Tibial nerve (tissue), 4 donors: ENCODE measurements around the gene OCEL1. TPM values are rescaled to one million over a fixed set of nuclear protein-coding genes. Genes with fewer than 3 reads are reported as not detected.

Experiments
- DNase-seq, 2 donors: peaks; one replicate each; pipeline ENCODE4 v3.0.0-alpha.2; 2019; ENCODE audit warnings: low spot score in 2 of 2
- H3K27ac ChIP-seq, 4 donors: fragments of 200-600 bp; sonication (generic) in 3 of 4; one replicate each; pipeline ENCODE4 v1.5.1; 2017 to 2019; ENCODE audit warnings: mild to moderate bottlenecking in 1 of 4
- H3K27me3 ChIP-seq, 2 donors: fragments of 200-600 bp; sonication (generic) in 1 of 2; one replicate each; pipeline versions ENCODE4 v1.5.1 to v1.6.0; 2017 to 2019
- H3K36me3 ChIP-seq, 3 donors: fragments of 200-600 bp; sonication (generic); one replicate each; pipeline ENCODE4 v1.5.1; 2018 to 2019
- H3K4me1 ChIP-seq, 4 donors: fragments of 200-600 bp; sonication (generic) in 3 of 4; one replicate each; pipeline ENCODE4 v1.5.1; 2017 to 2019
- H3K4me3 ChIP-seq, 4 donors: fragments of 200-600 bp; sonication (generic) in 3 of 4; one replicate each; pipeline ENCODE4 v1.5.1; 2017 to 2019; ENCODE audit warnings: mild to moderate bottlenecking in 1 of 4, moderate library complexity in 1 of 4
- H3K9me3 ChIP-seq, 4 donors: fragments of 200-600 bp; sonication (generic) in 3 of 4; one replicate each; pipeline ENCODE4 v1.5.1; 2017 to 2019
- CTCF ChIP-seq, 5 experiments: fragments of 200-600 bp in 3 of 5; fragments of 450-650 bp in 2 of 5; sonication (generic) in 3 of 5; IDR thresholded peaks; one replicate each; pipeline ENCODE4 v1.5.1; 2016 to 2019; ENCODE audit warnings: antibody characterized with exemption in 5 of 5, mild to moderate bottlenecking in 3 of 5, moderate library complexity in 2 of 5
- EP300 ChIP-seq, 2 donors: sonication (generic); formaldehyde crosslinking; IDR thresholded peaks; one replicate each; pipeline ENCODE4 v1.6.1; 2017; ENCODE audit warnings: antibody characterized with exemption in 2 of 2, mild to moderate bottlenecking in 1 of 2
- POLR2A ChIP-seq, 2 donors: fragments of 450-650 bp; IDR thresholded peaks; one replicate each; pipeline ENCODE4 v1.6.1; 2017; ENCODE audit warnings: antibody characterized with exemption in 2 of 2, mild to moderate bottlenecking in 2 of 2, moderate library complexity in 2 of 2
- WGBS, 2 donors: methylation state at CpG; one replicate each; pipeline ENCODE4 v1.1.5; 2018; 5-methylcytosine and 5-hydroxymethylcytosine counted together
- total RNA-seq, 4 donors: library from RNA; depleted of rRNA; stranded (reverse); fragments of >200 nt; gene quantifications; one replicate each; pipeline ENCODE4 v1.1.0, GENCODE V29; 2016

The OCEL1 gene
- total RNA-seq, 4 donors from 2014 or later, result 3.3 to 30.0 (median 5.8) TPM

- WGBS, 2 donors, result 73 to 76% methylated on average over 4 to 13 of the region's 13 CpGs
- TF ChIP-seq CTCF (IDR thresholded peaks at IDR 0.05) (no peak), EP300 (IDR thresholded peaks at IDR 0.05) (no peak), POLR2A (IDR thresholded peaks at IDR 0.05) (no peak)
- peaks cover 5 to 60% (median 7%) of the 10 kb centered on the region in 3 donors for H3K36me3 ChIP-seq
- peak overlapping the region in 3 of 4 donors; percentile 92 to 97 (median 94) for H3K27ac ChIP-seq
- no peak for DNase-seq
- H3K4me3 ChIP-seq, result peak overlapping the region in 3 of 4 donors; percentile 72 to 92 (median 76)
- H3K9me3 ChIP-seq, result no peaks in the 10 kb centered on the region
- no peaks in the 10 kb centered on the region for H3K27me3 ChIP-seq
- peaks cover 2 to 24% (median 6%) of the 10 kb centered on the region in 4 donors for H3K4me1 ChIP-seq
These were observed 9.9 kb upstream of the OCEL1 start for GRCh38 chr19:17216058-17216670.

- 95 to 98% methylated on average over 8 of the region's 8 CpGs for WGBS, 2 donors
- TF ChIP-seq CTCF (IDR thresholded peaks at IDR 0.05), result no peak
- TF ChIP-seq POLR2A (IDR thresholded peaks at IDR 0.05), result no peak
- no peak for TF ChIP-seq EP300 (IDR thresholded peaks at IDR 0.05)
These were observed 6.7 kb upstream of the OCEL1 start for GRCh38 chr19:17219286-17219685.

GRCh38 chr19:17220207-17220758 lies 5.7 kb upstream of the OCEL1 start:
- Histone ChIP-seq H3K4me3 (no peak overlapping the region), H3K27ac (no peak overlapping the region), H3K36me3 (peaks cover 0 to 36% (median 4%) of the 10 kb centered on the region in 3 donors), H3K9me3 (no peaks in the 10 kb centered on the region), H3K27me3 (no peaks in the 10 kb centered on the region), H3K4me1 (peaks cover 0 to 18% (median 6%) of the 10 kb centered on the region in 4 donors)
- 35 to 40% methylated on average over 14 of the region's 14 CpGs for WGBS, 2 donors
- DNase-seq, result no peak
- TF ChIP-seq CTCF (IDR thresholded peaks at IDR 0.05), result no peak
- TF ChIP-seq EP300 (IDR thresholded peaks at IDR 0.05), result no peak
- no peak for TF ChIP-seq POLR2A (IDR thresholded peaks at IDR 0.05)

More at GRCh38 chr19:17219286-17219685, 6.7 kb upstream of the OCEL1 start:
- H3K4me1 ChIP-seq, result peaks cover 2 to 24% (median 6%) of the 10 kb centered on the region in 4 donors
- no peaks in the 10 kb centered on the region for H3K9me3 ChIP-seq
- H3K4me3 ChIP-seq, result no peak overlapping the region
- DNase-seq, result no peak
- H3K36me3 ChIP-seq, result peaks cover 0 to 36% (median 4%) of the 10 kb centered on the region in 3 donors
- no peak overlapping the region for H3K27ac ChIP-seq
- no peaks in the 10 kb centered on the region for H3K27me3 ChIP-seq

GRCh38 chr19:17225053-17225452 lies 973 bp upstream of the OCEL1 start:
- no peak for DNase-seq
- peaks cover 0 to 27% (median 4%) of the 10 kb centered on the region in 4 donors for H3K4me1 ChIP-seq
- H3K9me3 ChIP-seq, result no peaks in the 10 kb centered on the region
- 82 to 85% methylated on average over 10 of the region's 10 CpGs for WGBS, 2 donors
- H3K36me3 ChIP-seq, result peaks cover 0 to 18% (median 3%) of the 10 kb centered on the region in 3 donors
- no peak overlapping the region for H3K4me3 ChIP-seq
- H3K27ac ChIP-seq, result no peak overlapping the region
- TF ChIP-seq POLR2A (IDR thresholded peaks at IDR 0.05), result no peak
- TF ChIP-seq CTCF (IDR thresholded peaks at IDR 0.05), result no peak
- TF ChIP-seq EP300 (IDR thresholded peaks at IDR 0.05), result no peak
- no peaks in the 10 kb centered on the region for H3K27me3 ChIP-seq

GRCh38 chr19:17227798-17228367 lies 1.9 kb downstream of the OCEL1 start:
- TF ChIP-seq POLR2A (IDR thresholded peaks at IDR 0.05), result no peak
- no peak for TF ChIP-seq EP300 (IDR thresholded peaks at IDR 0.05)
- no peak for TF ChIP-seq CTCF (IDR thresholded peaks at IDR 0.05)
- WGBS, 2 donors, result 63 to 64% methylated on average over 11 to 13 of the region's 13 CpGs
- peak overlapping the region in 2 of 4 donors; percentile 94 for H3K27ac ChIP-seq

More at GRCh38 chr19:17227798-17228367, 1.9 kb downstream of the OCEL1 start:
- peaks cover 0 to 46% (median 3%) of the 10 kb centered on the region in 3 donors for H3K36me3 ChIP-seq
- H3K27me3 ChIP-seq, result no peaks in the 10 kb centered on the region
- DNase-seq, result no peak
- H3K4me1 ChIP-seq, result peaks cover 0 to 21% (median 4%) of the 10 kb centered on the region in 4 donors
- no peak overlapping the region for H3K4me3 ChIP-seq
- H3K9me3 ChIP-seq, result no peaks in the 10 kb centered on the region
